DLD1 (cell line): ENCODE measurements around the gene FZD10.

Experiments
- in situ Hi-C: cut with HindIII; loops from 2 replicates; pipeline ENCODE4 v1.10.0; 2017; ENCODE audit warnings: low sequenced_read_pairs

The FZD10 gene

GRCh38 chr12:130177635-130178242, 15.5 kb downstream of the FZD10 start:
- in situ Hi-C loops: no loop called here

- in situ Hi-C loops: no loop called here
These were observed 16.0 kb downstream of the FZD10 start for GRCh38 chr12:130178282-130178681.

GRCh38 chr12:130179191-130179590, 16.9 kb downstream of the FZD10 start:
- in situ Hi-C loops: no loop called here

GRCh38 chr12:130179621-130180020, 17.4 kb downstream of the FZD10 start:
- in situ Hi-C loops: no loop called here

GRCh38 chr12:130181211-130181610, 18.9 kb downstream of the FZD10 start:
- in situ Hi-C loops: no loop called here

GRCh38 chr12:130183585-130184370, 21.5 kb downstream of the FZD10 start:
- in situ Hi-C loops: no loop called here

GRCh38 chr12:130184404-130185090, 22.3 kb downstream of the FZD10 start:
- in situ Hi-C loops: no loop called here

- in situ Hi-C loops: no loop called here
These were observed 23.5 kb downstream of the FZD10 start for GRCh38 chr12:130185455-130186391.

- in situ Hi-C loops: no loop called here
These were observed 24.5 kb downstream of the FZD10 start for GRCh38 chr12:130186651-130187268.

GRCh38 chr12:130192642-130193345, 30.5 kb downstream of the FZD10 start:
- in situ Hi-C loops: no loop called here

- in situ Hi-C loops: no loop called here
These were observed 31.9 kb downstream of the FZD10 start for GRCh38 chr12:130194154-130194553.

GRCh38 chr12:130195369-130195768, 33.1 kb downstream of the FZD10 start:
- in situ Hi-C loops: no loop called here

GRCh38 chr12:130195776-130196175, 33.5 kb downstream of the FZD10 start:
- in situ Hi-C loops: no loop called here

- in situ Hi-C loops: no loop called here
These were observed 34.6 kb downstream of the FZD10 start for GRCh38 chr12:130196827-130197226.

GRCh38 chr12:130198026-130198662, 35.9 kb downstream of the FZD10 start:
- in situ Hi-C loops: no loop called here

GRCh38 chr12:130198663-130199060, 36.4 kb downstream of the FZD10 start:
- in situ Hi-C loops: no loop called here

GRCh38 chr12:130199581-130200390, 37.5 kb downstream of the FZD10 start:
- in situ Hi-C loops: no loop called here

- in situ Hi-C loops: no loop called here
These were observed 38.2 kb downstream of the FZD10 start for GRCh38 chr12:130200445-130200844.
